OCI-LY1 (cell line): ENCODE results near the gene HMCN2.

Source experiments
- H2AFZ ChIP-seq: fragments of 200-600 bp; sonication (generic), shearing (Covaris generic); 2 replicates; pipeline ENCODE4 v1.6.0; 2014; ENCODE audit warnings: antibody characterized with exemption, mild to moderate bottlenecking, low read length
- H3F3A ChIP-seq: fragments of 200-600 bp; sonication (generic), shearing (Covaris generic); 2 replicates; pipeline ENCODE4 v1.6.0; 2014; ENCODE audit warnings: mild to moderate bottlenecking, antibody characterized with exemption, low read length, moderate library complexity; ENCODE audit not compliant: insufficient read depth
- H3K27ac ChIP-seq: fragments of 200-600 bp; sonication (generic); 2 replicates; pipeline ENCODE4 v1.5.1; 2014; ENCODE audit warnings: low read length, mixed run types, mild to moderate bottlenecking, low read depth; ENCODE audit not compliant: poor library complexity, severe bottlenecking
- H3K27me3 ChIP-seq: fragments of 200-600 bp; sonication (generic); 2 replicates; pipeline ENCODE4 v1.6.0; 2014; ENCODE audit warnings: antibody characterized with exemption, mild to moderate bottlenecking, low read length, moderate library complexity; ENCODE audit not compliant: insufficient read depth
- H3K36me3 ChIP-seq: fragments of 200-600 bp; sonication (generic); 2 replicates; pipeline ENCODE4 v1.6.1; 2014; ENCODE audit warnings: mild to moderate bottlenecking, antibody characterized with exemption, low read length, moderate library complexity, mixed read lengths; ENCODE audit not compliant: insufficient read depth
- H3K4me1 ChIP-seq: fragments of 200-600 bp; sonication (generic); 2 replicates; pipeline ENCODE4 v1.5.1; 2014; ENCODE audit warnings: mild to moderate bottlenecking, low read length, moderate library complexity; ENCODE audit not compliant: insufficient read depth, severe bottlenecking
- H3K4me2 ChIP-seq: fragments of 200-600 bp; sonication (generic), shearing (Covaris generic); 2 replicates; pipeline ENCODE4 v1.6.1; 2014; ENCODE audit warnings: low read length
- H3K4me3 ChIP-seq: fragments of 200-600 bp; sonication (generic); 2 replicates; pipeline ENCODE4 v1.5.1; 2014; ENCODE audit warnings: low read length, low read depth, mild to moderate bottlenecking, mixed read lengths; ENCODE audit not compliant: poor library complexity, severe bottlenecking
- H3K79me2 ChIP-seq: fragments of 200-600 bp; shearing (Covaris generic); 2 replicates; pipeline ENCODE4 v1.6.1; 2016; ENCODE audit warnings: mixed run types, low read length, mixed read lengths; ENCODE audit not compliant: insufficient read depth
- H3K9ac ChIP-seq: fragments of 200-600 bp; sonication (generic), shearing (Covaris generic); 2 replicates; pipeline ENCODE4 v1.6.1; 2014; ENCODE audit warnings: mild to moderate bottlenecking, low read length, mixed read lengths
- H3K9me2 ChIP-seq: fragments of 200-600 bp; sonication (generic), shearing (Covaris generic); 2 replicates; pipeline ENCODE4 v1.6.1; 2014; ENCODE audit warnings: low read depth, mild to moderate bottlenecking, low read length, mixed read lengths
- H3K9me3 ChIP-seq: fragments of 200-600 bp; shearing (Covaris generic); 2 replicates; pipeline ENCODE4 v1.6.1; 2014; ENCODE audit warnings: low read length, mixed read lengths
- H4K20me1 ChIP-seq: fragments of 200-600 bp; sonication (generic), shearing (Covaris generic); 2 replicates; pipeline ENCODE4 v1.6.0; 2016; ENCODE audit warnings: mild to moderate bottlenecking, low read length; ENCODE audit not compliant: insufficient read depth
- CTCF ChIP-seq: fragments of 200-600 bp; sonication (generic), shearing (Covaris generic); IDR thresholded peaks from 2 replicates; pipeline ENCODE4 v1.5.1; 2017; ENCODE audit warnings: mild to moderate bottlenecking, antibody characterized with exemption, low read length, moderate library complexity, mixed read lengths
- EZH2 ChIP-seq: fragments of 200-600 bp; sonication (generic), shearing (Covaris generic); IDR thresholded peaks from 2 replicates; pipeline ENCODE4 v1.8.0; 2017; ENCODE audit warnings: borderline replicate concordance, mixed run types, mild to moderate bottlenecking, antibody characterized with exemption, low read length, moderate library complexity, mixed read lengths

Gene HMCN2, protein sequence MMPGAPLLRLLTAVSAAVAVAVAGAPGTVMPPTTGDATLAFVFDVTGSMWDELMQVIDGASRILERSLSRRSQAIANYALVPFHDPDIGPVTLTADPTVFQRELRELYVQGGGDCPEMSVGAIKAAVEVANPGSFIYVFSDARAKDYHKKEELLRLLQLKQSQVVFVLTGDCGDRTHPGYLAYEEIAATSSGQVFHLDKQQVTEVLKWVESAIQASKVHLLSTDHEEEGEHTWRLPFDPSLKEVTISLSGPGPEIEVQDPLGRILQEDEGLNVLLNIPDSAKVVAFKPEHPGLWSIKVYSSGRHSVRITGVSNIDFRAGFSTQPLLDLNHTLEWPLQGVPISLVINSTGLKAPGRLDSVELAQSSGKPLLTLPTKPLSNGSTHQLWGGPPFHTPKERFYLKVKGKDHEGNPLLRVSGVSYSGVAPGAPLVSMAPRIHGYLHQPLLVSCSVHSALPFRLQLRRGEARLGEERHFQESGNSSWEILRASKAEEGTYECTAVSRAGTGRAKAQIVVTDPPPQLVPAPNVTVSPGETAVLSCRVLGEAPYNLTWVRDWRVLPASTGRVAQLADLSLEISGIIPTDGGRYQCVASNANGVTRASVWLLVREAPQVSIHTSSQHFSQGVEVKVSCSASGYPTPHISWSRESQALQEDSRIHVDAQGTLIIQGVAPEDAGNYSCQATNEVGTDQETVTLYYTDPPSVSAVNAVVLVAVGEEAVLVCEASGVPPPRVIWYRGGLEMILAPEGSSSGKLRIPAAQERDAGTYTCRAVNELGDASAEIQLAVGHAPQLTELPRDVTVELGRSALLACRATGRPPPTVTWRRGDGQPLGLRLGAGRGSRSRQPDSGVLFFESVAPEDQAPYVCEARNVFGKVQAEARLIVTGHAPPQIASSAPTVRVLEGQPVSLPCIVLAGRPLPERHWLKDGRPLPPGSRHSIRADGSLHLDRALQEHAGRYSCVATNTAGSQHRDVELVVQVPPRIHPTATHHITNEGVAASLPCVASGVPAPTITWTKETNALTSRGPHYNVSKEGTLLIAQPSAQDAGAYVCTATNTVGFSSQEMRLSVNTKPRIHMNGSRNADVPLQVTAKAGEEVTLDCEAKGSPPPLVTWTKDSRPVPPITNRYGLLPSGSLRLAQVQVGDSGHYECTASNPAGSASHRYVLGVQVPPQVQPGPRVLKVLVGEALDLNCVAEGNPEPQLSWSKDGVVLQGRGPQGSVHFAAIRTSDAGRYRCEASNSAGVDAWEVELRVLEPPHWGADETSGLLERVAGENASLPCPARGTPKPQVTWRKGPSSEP (N-terminal part only)

GRCh38 chr9:130265431-130266235 lies at the start of gene HMCN2:
HMCN2 (plus strand) TSS chr9:130265760; CDS start chr9:130265879, 119 bp downstream.
- Histone ChIP-seq H3K27ac (no peak within 1 kb of the TSS), H3K4me1 (no peaks in the 10 kb centered on the region), H3K36me3 (no peaks in the 10 kb centered on the region), H3K4me2 (no peak within 1 kb of the TSS), H3F3A (no peaks in the 10 kb centered on the region), H3K4me3 (no peak within 1 kb of the TSS), H4K20me1 (no peaks in the 10 kb centered on the region), H2AFZ (no peak within 1 kb of the TSS), H3K27me3 (0 out of 2 replicates have a peak, but pooled peaks cover 6% of the 10 kb centered on the region), H3K9me3 (no peaks in the 10 kb centered on the region), H3K79me2 (no peaks in the 10 kb centered on the region), H3K9me2 (no peaks in the 10 kb centered on the region), H3K9ac (no peak within 1 kb of the TSS)
- no peak for TF ChIP-seq EZH2
- no peak for TF ChIP-seq CTCF

GRCh38 chr9:130217838-130218237 lies 47.7 kb upstream of the HMCN2 start:
- Histone ChIP-seq H3K4me2 (no peak overlapping the region), H3K27ac (no peak overlapping the region), H3K9me2 (no peaks in the 10 kb centered on the region), H3K36me3 (no peaks in the 10 kb centered on the region), H3K4me3 (no peak overlapping the region), H3K9me3 (no peaks in the 10 kb centered on the region), H3K9ac (no peak overlapping the region), H3K79me2 (no peaks in the 10 kb centered on the region), H3K4me1 (no peaks in the 10 kb centered on the region), H3K27me3 (peaks cover 20% of the 10 kb centered on the region; the same call in 1 of the 2 replicates), H2AFZ (no peak overlapping the region), H4K20me1 (no peaks in the 10 kb centered on the region), H3F3A (no peaks in the 10 kb centered on the region)
- TF ChIP-seq EZH2: no peak
- no peak for TF ChIP-seq CTCF

- no peak overlapping the region for H2AFZ ChIP-seq
- no peak overlapping the region for H3K9ac ChIP-seq
- no peaks in the 10 kb centered on the region for H3K4me1 ChIP-seq
These were observed 45.9 kb upstream of the HMCN2 start for GRCh38 chr9:130219661-130220096.

More at GRCh38 chr9:130219661-130220096, 45.9 kb upstream of the HMCN2 start:
- Histone ChIP-seq H3K9me2 (no peaks in the 10 kb centered on the region), H3K79me2 (no peaks in the 10 kb centered on the region), H3K36me3 (no peaks in the 10 kb centered on the region), H3K4me3 (no peak overlapping the region), H3F3A (no peaks in the 10 kb centered on the region), H3K9me3 (no peaks in the 10 kb centered on the region), H3K27ac (no peak overlapping the region), H3K27me3 (peaks cover 14% of the 10 kb centered on the region; the same call in 1 of the 2 replicates), H4K20me1 (no peaks in the 10 kb centered on the region), H3K4me2 (no peak overlapping the region)
- no peak for TF ChIP-seq CTCF
